PFSK-1 (cell line): ENCODE data around the gene ITPRIPL1.

Experiments used
- FOXP2 ChIP-seq: optimal IDR thresholded peaks from 2 replicates; pipeline ENCODE3; 2011; ENCODE audit warnings: borderline replicate concordance, control low read depth, inconsistent platforms; ENCODE audit not compliant: insufficient read depth; ENCODE audit errors: extremely low read length, extremely low read depth
- POLR2AphosphoS5 ChIP-seq: IDR thresholded peaks from 2 replicates; pipeline ENCODE4 v1.6.1; 2012; ENCODE audit warnings: low read depth, mild to moderate bottlenecking, control low read depth, low read length, moderate library complexity
- SIN3A ChIP-seq: IDR thresholded peaks from 2 replicates; pipeline ENCODE4 v1.6.1; 2012; ENCODE audit warnings: mild to moderate bottlenecking, low read length, moderate library complexity, borderline replicate concordance; ENCODE audit not compliant: insufficient read depth
- TAF1 ChIP-seq: IDR thresholded peaks from 2 replicates; pipeline ENCODE4 v1.6.1; 2012; ENCODE audit warnings: low read length, control low read depth, borderline replicate concordance; ENCODE audit not compliant: insufficient read depth
- TF ChIP-seq, protein P1 (sequence below), 2 experiments: IDR thresholded peaks; 2 replicates each; pipeline versions ENCODE4 v1.6.1 to v1.8.0; 2011 to 2012; ENCODE audit warnings: low read depth in 2 of 2, low read length in 2 of 2, control low read depth in 1 of 2, inconsistent platforms in 1 of 2, mild to moderate bottlenecking in 1 of 2, moderate library complexity in 1 of 2; ENCODE audit not compliant: insufficient read depth in 1 of 2

DNA sequence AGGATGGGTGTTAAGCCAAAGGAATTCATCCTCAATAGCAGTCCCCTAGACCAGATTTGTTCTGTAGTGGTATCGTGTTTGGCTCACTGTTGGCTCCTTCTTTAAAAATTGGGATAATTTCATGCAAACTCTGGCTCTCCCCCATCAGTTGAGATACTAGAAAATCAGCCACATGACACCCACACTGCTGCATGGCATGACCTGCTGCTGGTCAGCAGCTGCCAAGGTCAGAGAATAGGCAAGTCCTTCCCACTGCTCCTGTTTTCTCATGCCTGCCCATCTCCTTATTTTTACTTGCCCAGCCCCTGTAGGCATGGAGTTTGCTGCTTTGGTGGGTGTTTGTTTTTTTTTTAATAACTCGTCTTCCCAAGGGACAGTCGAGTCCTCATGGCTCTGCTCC lies 18.7 kb upstream of the ITPRIPL1 start:
- TF ChIP-seq POLR2AphosphoS5 (no peak), TAF1 (no peak), SIN3A (no peak), FOXP2 (no peak)
- TF ChIP-seq, protein P1, sequence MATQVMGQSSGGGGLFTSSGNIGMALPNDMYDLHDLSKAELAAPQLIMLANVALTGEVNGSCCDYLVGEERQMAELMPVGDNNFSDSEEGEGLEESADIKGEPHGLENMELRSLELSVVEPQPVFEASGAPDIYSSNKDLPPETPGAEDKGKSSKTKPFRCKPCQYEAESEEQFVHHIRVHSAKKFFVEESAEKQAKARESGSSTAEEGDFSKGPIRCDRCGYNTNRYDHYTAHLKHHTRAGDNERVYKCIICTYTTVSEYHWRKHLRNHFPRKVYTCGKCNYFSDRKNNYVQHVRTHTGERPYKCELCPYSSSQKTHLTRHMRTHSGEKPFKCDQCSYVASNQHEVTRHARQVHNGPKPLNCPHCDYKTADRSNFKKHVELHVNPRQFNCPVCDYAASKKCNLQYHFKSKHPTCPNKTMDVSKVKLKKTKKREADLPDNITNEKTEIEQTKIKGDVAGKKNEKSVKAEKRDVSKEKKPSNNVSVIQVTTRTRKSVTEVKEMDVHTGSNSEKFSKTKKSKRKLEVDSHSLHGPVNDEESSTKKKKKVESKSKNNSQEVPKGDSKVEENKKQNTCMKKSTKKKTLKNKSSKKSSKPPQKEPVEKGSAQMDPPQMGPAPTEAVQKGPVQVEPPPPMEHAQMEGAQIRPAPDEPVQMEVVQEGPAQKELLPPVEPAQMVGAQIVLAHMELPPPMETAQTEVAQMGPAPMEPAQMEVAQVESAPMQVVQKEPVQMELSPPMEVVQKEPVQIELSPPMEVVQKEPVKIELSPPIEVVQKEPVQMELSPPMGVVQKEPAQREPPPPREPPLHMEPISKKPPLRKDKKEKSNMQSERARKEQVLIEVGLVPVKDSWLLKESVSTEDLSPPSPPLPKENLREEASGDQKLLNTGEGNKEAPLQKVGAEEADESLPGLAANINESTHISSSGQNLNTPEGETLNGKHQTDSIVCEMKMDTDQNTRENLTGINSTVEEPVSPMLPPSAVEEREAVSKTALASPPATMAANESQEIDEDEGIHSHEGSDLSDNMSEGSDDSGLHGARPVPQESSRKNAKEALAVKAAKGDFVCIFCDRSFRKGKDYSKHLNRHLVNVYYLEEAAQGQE (IDR thresholded peaks at IDR 0.05; ENCODE audit: insufficient read depth in 1 of 2, low read depth in 2 of 2, low read length in 2 of 2): no peak
